Stimulated activated CD4-positive, alpha-beta T cell treated with anti-CD3 and anti-CD28 coated beads, TNF-alpha, amount 100 ng/mL, for 24 hours (primary cell): Measurements from ENCODE around the gene FAM24B.

ENCODE experiments used
- DNase-seq, 3 experiments: peaks; one replicate each; pipeline ENCODE4 v3.0.0-alpha.2; 2020; ENCODE audit warnings: low read depth in 3 of 3

Gene FAM24B

DNA sequence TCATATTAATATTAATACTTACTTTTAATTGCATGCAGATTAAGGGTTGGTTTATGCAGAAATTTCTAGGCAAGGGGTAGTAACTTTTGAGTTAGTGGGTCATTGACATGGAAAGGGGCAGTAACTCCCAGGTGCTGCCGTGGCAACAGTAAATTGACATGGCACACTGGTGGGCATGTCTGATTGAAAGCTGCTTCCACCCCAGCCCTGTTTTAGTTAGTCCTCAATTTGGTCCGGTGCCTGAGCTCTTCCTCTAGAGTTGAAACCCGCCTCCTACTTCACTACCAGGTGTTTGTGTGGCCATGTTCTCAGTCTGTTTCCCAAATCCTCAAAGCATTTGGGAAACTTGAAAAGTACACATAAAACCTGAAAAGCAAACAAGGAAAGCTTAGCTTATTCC, 52.1 kb downstream of the FAM24B start:
- DNase-seq: no peak

DNA sequence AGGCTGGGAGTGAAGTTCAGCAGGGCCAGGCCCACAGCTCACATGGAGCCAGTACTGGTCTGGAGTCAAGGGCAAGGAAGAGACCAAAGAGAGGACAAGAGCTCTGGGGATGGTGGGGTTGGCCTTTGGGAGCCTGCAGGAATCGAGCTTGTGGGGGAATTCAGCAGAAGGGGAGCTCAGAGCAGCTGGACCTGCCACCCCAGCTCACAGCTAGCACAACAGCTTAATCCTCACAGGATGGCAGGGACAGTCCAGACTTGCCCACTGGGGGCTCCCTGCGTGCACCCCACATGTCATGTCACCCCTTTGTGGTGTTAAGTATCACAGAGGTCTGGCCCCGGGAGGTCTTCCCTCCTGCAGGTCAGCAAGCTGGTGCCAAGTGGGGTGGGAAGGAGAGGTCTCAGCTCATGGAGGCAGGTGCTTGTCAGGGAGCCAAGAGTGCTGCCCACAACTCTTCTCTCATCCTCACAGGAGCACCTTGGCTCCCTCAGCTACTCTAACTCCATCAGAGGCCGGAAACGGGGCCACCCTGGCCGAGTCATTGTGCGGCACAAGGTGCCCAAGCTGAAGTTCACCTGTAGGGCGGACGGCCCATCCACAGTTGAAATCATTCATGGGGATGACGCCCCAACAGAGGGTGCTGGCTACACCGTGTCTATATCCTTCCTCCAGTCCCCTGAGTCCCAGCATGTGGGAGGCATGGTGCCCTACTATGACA, 56.2 kb downstream of the FAM24B start:
- DNase-seq: no peak

DNA sequence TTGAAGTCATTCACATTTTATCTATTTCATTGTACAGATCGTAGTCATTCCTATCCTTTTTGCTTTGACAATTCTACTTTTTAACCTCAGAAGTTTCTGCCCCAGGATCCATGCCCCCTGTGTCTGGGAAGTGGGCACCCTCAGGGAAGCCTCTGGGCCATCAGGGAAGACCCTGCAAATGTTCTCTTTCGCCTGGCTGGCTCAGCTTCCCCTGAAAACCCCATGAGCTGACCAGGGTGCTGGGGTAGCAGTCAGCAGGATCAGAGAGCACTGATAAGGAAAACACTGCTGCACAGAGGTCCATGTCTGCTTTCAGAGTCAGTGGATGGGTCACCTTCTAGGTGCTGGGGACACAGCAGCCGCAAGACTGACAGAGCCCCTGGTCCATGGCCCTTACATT, 57.6 kb downstream of the FAM24B start:
- DNase-seq: no peak

DNA sequence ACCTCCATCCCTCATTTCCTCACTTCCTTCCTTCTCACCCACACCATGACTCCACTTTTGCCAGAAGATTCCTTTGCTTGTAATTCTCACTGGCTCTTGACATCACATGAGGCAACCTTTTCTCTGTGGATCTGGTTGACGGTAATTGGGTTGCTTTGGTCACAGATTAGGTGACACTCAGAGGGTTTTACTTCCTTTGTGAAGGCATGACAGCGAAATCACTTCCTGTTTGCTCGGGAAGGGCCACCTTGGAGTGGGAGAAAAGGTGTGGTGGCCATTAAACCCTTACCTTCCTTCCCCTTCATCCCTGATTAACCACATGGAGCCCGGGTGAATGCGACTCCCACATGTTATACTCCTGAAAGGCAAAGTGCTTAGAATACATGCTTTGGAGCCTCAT, 63.9 kb downstream of the FAM24B start:
- DNase-seq: no peak

DNA sequence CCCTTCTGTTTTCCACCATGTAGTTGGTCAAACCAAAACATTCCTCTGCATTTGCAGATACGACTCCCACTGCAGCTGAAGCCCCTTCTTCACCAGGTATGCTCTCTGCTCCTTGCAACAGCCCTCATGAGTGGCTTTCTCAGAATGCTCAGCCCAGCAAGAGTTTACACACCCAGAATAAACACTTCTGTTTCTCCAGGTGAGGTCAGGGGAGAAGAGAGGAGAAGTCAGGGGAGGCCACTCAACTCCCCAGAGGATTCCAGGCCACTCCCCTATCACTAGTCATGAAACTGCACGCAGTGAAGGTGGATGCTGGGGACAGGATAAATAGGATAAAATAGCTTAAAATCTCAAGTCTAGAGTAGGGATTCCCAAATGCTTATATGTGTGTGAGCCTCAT, 64.9 kb downstream of the FAM24B start:
- DNase-seq: no peak

DNA sequence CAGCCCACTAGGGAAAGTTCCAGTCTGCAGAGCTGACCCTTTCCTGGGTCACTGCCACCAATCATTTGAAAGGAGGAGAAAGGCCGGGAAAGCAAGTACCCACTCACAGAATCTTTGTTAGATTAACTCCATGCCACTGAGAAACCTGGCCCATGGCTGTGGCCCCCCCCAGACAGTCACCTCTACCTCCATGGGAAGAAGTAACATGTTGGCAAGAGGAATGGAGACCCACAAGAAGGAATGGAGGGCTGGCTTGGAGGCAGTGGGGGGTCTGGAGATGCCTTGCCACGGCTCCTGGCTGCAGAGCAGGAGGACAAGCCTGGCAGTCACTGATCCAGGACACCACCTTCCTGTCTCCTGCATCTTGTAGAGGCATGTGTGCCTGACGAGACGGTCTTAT, 66.6 kb downstream of the FAM24B start:
- DNase-seq: no peak

DNA sequence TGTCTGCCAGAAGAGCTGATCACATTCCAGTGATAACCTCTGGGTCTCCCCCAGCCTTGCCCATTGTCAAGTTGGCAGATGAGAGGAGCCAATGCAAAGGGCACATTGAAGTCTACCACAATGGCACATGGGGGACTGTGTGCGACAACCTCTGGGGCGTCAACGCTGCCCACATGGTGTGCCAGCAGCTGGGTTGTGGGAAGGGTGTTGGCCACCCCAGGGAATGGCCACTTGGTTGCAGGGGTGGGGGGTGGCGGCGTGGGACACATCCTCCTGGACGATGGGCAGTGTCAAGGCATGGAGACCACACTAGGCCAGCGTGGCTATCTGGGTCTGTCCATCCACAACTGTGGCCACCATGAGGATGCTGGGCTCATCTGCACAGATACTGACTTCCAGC, 77.1 kb downstream of the FAM24B start:
- DNase-seq: no peak
